Hypothalamus (tissue), 51 donors: ENCODE measurements around the gene USHBP1.
A peak's percentile ranks its signal among the peaks of the same experiment; 100 is the strongest.

ENCODE experiments used
- DNase-seq, 51 donors: peaks; one replicate each; lab custom pipeline; 2025; lab: John Stamatoyannopoulos, UW

The USHBP1 gene

DNA sequence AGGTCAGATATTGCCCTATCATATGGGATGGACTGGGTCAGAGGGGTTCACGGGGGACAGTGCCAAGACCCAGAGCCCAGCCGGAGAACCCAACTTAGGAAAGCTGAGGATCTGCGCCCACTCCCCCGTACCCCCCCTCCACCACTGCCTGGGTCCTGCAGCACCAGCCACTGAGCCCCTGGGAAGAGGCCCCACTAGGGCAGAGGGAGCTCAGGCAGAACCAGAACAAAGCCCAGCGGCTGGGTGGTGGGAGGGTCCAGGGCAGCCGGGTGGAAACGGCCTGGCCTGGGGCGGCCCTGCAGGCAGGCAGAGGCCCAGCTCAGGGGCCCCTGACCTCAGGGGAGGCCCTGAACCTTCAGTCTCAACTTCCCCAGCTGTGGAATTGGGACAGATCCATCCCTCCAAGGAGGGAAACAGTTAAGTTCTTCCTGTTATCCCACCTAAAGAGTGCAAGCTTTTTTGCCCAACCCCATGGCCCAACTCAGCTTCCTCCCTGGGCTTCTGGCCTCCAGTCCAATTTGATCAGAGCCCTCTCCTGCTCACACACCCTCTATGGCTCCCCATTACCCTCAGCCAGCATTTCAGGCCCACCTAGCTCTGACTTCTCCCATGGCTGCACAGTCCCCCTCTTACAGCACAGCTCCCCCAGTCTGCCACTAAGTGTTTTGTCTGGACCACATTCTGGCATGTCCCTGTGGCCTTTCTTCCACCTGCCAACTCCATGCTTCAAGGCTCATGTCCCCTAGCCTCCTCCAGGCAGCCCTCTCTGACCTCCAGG lies 21.9 kb downstream of the USHBP1 start:
- peak in 2 of 51 donors; percentile 8 to 12 for DNase-seq

DNA sequence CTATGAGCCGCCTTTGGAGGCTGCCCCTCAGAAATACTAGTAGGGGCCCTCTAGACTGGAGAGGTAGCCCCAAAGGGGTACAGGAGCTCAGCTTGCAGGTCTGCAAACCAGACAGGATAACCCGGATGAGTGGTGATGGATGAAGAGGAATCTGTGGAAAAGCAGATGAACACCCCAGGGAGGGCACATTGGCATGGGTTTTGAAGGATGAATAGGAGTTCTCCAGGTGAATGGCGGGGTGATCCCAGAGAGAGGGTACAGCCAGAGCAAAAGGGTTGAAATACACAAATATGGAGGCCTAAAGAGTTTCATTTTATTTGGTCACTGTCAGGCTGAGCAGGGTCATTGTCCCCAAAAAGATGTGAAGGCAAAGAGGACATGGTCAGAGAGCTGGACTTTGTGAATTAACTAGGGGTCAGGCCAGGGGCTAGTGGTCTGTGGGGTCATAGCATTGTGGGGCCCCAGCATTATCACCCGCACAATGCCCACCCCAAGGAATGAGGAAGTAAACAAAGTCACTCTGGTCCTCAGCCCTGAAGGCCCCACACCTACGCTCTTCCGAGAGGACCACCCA lies 23.6 kb downstream of the USHBP1 start:
- DNase-seq = no peak

DNA sequence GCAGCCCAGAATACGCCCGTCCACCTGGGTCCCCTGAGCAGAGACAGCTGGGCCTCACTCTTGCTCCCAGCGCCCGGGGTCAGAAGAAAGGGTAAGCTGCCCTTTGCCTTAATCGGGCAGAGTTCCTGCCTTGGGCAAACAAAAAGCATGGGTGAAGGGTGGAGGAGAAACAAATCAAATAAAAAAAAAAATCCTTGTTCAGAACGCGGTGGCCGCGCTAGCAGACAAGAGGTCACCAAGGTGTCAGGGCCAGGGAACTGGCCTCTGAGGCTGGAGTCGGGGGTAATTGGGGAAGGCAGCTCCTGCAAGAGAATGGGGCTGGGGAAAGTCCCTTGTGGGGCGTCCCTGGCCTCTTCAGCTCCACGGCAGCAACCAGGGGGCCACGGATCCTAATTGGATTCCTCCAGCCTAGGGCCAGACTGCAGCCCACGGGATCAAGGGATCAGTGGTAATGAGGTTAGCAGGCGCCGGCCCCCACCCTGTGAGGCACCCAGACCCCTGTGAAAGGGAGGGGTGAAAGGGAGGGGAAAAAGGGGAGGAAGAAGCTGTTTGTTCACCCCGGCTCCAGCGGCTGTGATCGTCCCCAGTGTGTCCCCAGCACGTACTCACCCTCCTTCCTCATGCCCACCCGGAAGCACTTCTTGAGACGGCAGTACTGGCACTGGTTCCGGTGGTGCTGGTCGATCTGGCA lies 24.3 kb downstream of the USHBP1 start:
- DNase-seq = no peak

DNA sequence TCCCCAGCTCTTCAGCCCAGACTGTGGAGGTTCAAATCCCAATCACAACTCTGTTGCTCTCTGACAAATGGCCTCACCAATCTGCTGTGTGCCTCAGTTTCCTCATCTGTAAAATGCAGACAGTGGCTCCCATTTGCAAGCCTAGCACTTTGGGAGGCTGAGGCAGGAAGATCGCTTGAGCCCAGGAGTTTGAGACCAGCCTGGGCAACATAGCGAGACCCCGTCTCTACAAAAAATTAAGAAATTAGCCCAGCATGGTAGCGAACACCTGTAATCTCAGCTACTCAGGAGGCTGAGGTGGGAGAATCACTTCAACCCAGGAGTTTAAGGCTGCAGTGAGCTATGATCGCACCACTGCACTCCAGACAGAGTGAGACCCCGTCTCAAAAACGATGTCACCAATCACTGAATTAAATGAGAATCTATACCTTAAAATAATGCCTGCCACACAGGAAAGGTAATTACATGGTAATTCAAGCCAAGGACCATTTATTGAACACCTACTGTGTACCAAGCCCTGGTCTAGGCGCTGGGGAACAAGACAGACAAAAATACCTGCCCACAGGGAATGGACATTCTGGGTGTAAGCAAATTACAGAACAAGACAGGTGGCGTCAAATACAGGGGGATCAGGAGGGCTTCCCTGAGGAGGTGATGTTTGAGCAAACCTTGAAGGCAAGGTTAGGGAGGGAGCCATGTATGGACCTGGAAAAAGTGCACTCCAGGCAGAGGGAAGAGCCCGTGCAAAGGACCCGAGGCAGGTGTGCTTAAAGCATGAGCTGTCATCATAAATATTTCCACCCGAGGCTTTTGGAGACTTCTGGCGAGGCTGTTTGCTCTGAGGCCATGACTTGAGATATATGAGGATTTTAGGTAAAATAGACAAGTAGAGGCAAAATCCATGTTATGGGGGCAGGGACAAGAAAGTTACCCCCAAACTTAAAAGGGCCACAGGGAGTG lies 26.5 kb downstream of the USHBP1 start:
- no peak for DNase-seq

DNA sequence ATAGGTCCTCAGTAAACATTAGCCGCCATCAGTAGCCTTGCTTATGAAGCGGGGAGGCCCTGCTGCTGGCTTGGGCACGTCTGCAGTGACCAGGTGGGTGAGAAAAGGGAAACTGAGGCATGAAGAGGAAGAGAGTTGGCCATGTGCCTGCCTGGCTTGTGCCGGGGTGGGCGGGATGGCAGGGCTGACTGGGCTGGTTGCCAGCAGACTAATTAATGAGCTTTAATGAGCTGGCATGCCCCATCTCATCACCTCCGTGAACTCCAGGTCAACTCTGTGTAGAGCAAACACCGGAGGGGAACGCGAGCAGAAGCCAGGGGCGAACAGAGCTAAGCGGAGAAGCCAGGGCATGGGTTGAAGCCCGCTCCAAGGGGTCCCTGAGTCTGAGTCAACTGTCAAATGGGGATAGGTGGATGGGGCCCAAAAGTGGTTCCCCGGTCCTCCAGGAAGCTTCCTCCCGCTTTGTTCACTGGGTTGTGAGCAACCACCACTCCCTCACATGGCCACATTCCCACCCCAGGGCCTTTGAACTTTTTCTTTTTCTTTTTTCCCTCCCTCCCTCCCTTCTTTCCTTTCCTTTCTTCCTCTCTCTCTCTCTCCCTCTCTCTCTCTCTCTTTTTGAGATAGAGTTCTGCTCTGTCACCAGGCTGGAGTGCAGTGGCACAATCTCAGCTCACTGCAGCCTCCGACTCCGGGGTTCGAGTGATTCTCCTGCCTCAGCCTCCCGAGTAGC lies 27.6 kb downstream of the USHBP1 start:
- no peak for DNase-seq

DNA sequence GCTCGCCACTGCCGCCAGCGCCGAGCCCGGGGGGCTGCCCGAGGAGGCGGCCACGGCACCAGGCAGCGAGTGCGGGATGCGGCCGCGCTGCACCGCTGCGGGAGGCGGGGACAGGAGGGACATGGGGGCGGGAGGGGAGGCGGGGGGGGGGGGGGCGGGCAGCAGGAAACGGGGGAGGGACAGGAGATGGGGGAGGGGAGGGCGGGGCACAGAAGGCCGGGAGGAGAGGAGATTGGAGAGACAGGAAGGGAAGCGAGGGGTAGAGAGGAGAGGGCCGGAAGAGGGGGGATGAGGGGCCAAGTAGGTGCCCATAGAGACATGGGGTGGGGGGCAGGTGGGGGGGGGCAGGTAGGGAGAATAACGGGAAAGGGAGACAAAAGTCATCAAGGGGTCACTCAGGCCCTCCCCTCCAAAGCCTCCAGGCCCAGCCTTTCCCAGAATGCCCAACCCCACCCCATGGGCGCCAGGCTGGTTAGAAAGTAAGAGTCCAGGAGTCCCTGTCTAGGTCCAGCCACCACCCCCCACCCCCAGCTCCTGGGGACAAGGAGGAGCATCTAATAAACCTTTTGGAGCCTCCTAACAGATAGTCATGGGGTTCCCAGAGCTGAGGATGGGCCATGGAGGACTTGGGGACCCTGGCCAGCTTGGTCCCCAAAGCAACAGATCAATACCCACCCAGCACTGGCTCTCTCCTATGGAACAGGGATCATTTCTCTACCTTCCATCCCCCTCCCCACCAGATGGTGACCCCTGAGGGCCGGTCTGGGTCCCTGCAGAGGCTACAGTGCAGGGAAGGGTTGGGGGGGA lies 28.4 kb downstream of the USHBP1 start:
- DNase-seq = peak in 1 of 51 donors; percentile 3

DNA sequence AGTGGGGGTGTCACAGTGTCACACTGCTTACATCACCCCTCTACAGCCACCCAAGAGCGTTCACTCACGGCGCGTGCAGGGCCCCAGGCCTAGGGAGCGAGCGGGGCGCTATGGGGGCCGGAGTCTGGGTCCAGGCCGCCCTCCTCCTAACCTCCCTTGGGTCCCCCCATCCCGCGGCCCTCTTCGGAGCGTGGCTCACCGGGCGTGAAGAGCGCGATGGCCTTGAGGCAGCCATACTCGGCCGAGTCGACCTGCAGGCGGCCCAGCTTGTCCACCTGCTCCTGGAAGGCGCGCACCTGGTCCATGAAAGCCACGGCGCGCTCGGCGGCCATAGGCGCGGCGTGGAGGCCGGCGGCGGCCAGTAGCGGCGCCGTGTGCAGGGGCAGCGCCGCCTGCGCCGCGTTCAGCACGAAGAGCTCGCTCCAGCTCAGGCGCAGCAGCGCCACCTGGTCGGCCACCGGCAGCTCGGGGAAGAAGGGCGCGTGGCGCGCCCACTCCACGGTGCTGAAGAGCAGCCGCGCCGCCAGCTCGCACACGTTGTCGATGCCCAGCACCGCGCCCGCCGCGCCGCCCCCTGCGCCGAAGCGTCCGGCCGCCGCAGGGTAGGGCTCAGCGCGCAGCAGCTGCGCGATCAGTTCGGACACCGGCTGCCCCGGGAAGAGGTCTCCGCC lies 29.1 kb downstream of the USHBP1 start:
- DNase-seq = peak in 37 of 51 donors; percentile 18 to 73 (median 46)

DNA sequence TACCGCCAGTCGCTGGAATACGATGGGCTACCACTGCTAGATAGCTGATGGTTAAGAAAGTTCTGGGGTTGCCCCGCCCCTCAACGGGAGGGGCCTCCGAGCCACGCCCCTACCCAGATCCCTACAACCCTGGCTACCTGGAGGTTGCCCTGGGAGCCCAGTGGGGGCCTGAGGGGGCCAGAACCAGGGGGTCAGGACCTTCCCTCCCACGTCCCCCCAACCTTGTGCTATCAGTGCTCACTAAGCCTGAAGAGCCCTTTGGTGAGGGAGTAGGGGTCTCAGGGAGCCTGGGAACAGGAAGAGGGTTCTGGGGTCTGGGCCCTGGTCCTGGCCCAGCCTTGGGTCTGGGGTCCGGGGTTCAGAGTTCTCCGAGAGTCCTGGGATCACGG lies 29.6 kb downstream of the USHBP1 start:
- peak in 16 of 51 donors; percentile 4 to 38 (median 17) for DNase-seq

DNA sequence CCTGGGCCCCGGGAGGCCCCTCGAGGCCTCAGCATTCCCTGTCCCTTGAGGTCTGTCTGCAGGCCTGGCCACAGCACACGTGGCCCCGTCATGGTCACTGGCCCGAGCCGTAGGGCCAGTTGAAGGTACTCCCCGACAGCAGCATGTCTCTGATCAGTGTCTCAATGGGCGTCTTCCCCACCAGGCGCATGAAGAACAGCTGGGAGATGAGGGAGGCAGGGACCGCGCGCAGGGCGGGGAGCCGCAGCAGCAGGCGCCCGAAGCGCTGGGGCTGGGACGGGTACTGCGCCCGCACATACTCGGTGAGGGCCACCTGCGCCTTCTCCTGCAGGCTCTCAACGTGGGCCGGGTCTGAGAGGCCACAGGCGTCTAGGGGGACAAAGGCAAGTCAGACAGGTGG lies 32.3 kb downstream of the USHBP1 start:
- no peak for DNase-seq

DNA sequence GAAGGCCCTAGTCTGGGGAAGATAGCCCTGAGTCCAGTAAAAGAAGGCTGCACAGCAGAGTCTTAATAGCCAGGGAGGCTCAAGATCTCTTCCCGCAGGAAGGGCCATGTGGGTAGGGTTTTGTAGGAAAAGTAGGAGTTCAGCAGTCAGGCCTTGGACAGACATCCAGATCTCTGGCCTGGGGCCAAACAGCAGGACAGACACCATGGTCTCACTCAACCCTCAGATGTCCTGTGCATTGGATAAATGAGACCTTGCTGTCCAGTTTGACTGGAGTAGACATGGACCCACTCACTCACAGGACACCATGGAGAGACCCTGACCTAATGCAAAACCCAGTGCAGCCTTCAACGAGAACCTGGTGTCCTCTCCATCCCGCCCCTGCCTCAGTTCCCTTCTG lies 34.7 kb downstream of the USHBP1 start:
- DNase-seq = no peak

DNA sequence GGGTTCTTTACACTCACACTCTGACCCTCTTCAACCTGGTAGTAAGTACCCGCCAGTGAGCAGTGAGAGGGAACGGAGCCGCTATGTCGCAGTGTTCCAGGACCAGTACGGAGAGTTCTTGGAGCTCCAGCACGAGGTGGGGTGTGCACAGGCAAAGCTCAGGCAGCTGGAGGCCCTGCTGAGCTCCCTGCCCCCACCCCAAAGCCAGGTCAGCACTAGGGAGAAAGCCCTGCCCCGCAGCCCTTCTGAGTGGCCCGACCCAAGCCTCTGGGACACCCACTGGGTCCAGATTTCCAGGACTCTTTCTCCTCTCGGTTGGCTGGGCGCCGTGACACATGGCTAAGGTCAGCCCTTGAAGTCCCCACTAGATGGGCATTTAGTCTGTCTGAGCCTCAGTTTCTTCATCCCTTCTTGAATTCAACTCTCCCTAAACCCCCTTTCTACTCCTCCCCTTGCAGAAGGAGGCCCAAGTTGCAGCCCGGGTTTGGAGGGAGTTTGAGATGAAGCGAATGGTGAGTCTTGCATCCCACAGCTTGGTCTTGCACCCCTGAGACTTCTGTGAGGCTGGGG lies 36.7 kb downstream of the USHBP1 start:
- DNase-seq = no peak

DNA sequence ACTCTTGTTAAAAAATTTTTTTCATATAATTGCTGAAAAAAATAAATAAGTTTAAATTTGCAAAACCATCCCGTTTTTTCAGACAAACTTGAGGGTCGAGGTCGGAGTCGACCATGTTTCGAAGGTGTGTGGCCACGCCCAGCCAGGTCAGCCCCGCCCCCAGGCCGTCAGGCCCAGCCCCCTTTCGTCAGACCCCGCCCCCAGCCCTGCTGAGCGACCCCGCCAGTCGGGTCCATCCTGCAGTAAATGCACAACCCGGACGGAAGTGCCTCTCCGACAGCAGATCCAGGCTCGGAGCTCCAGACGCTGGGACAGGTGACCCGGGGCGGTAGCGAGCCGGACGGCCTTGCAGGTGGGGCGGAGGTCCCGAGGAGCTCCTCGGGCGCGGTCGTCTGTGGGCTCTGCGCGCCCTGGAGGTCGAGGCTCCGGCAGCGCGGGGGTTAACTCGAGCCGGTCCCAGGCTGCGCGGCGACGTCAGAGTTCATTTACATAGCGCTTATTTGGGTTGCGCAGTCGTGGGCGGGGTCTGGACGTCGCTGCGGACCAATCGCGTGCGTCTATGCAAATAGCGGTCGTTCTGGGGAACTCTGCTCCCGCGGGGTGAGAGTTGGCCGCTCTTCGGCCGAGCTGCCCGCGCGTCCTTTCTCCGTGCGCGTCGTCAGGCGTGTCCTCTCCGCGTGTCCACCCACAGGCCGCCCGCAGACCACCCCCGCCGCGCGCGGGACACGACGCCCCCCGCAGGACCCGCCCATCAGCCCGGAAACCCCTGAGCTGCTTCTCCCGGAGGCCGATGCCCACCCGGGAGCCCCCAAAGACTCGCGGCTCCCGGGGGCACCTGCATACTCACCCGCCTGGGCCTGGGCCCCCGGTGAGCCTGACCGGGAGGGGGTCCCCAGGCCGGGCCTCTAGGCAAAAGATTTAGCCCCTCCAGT lies 38.3 kb downstream of the USHBP1 start, which contains the start of gene OCEL1:
Gene OCEL1, plus strand, starts transcription at position 225 of the 932 bp plus-strand sequence. Its CDS starts 22 bp downstream, at position 247.
- peak; percentile 88 to 99 (median 97) for DNase-seq

DNA sequence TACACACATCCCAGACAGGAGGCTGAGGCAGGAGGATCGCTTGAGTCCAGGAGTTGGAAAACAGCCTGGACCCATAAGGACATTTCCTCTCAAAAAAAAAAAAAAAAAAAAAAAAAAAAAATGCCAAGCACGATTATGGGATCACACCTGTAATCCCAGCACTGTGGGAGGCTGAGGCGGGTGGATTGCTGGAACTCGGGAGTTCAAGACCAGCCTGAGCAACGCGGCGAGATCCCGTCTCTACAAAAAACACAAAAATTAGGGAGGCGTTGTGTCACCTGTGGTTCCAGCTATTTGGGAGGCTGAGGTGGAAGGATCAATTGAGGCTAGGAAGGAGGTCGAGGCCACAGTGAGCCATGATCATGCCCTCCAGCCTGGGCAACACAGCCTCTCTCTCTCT lies 39.5 kb downstream of the USHBP1 start:
- no peak for DNase-seq

DNA sequence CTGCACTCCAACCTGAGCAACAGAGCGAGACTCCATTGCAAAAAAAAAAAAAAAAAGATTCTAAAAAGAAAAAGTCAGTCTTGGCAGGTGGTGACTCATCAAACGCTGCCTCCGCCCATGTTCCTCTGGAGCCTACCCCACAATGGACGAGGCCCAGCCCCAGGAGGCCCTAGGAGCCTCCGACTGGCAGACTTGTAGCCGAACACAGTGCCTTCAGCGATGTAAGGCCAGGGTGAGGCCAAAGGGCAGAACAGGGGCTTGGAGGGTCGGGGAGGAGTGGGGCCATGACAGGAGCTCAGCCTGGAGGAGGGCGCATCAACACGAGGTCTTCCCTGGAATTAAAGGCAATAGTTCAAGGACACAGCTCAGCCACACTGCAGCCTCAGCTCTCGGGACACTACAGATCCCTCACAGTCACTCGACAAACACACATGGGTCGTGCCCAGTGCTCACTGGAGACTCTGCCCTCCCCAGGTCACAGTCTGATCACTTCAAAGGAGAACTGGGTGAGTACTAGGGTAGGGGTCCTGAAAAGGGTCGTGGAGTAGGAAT lies 44.3 kb downstream of the USHBP1 start:
- peak in 1 of 51 donors; percentile 13 for DNase-seq

DNA sequence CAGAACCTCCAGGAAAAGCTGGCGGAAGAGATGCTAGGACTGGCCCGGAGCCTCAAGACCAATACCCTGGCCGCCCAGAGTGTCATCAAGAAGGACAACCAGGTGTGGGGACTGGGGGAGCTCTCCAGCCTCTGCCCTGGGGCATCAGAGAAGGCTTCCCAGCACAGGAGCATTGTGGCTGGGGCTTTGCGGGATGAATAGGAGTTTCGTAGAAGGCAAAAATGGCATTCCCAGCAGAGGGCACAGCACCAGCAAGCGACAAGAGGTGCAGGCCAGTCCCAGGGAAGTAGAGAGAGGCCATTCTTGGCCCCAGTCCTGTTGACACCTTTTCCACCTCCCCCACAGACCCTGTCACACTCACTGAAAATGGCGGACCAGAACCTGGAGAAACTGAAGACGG lies 45.3 kb downstream of the USHBP1 start:
- DNase-seq = no peak

DNA sequence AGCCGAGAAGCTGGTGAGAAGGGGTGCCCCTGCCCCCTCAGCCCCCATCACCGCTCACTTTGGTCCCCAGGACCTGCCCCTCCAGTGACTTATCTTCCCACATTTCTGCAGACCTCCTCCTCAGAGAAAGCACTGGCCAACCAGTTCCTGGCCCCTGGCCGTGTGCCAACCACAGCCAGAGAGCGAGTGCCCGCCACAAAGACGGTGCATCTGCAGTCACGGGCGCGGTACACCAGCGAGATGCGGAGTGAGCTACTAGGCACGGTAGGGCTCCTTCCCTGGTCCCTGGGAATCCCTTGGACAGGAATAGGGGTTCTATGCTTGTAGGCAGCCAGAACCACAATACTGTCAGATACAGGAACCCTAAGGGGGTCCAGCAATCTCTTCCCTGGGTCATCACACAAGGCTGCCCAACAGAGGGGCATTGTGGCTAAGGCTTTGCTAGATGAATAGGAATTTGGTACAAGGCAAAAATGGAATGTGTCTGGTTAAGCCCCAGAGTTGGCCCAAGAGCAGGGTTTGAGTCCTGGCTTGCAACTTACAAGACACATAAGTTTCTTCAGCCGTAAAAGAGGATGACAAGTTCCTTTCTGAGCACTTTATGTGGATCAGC lies 48.4 kb downstream of the USHBP1 start:
- DNase-seq = peak in 4 of 51 donors; percentile 2 to 20 (median 14)
